Astrocyte of the hippocampus (primary cell): ENCODE results near the gene PLEKHA1.

ENCODE experiments used
- DNase-seq: peaks from one replicate; pipeline ENCODE4 v3.0.0; 2011; ENCODE audit warnings: low read depth, low spot score

PLEKHA1 gene

DNA sequence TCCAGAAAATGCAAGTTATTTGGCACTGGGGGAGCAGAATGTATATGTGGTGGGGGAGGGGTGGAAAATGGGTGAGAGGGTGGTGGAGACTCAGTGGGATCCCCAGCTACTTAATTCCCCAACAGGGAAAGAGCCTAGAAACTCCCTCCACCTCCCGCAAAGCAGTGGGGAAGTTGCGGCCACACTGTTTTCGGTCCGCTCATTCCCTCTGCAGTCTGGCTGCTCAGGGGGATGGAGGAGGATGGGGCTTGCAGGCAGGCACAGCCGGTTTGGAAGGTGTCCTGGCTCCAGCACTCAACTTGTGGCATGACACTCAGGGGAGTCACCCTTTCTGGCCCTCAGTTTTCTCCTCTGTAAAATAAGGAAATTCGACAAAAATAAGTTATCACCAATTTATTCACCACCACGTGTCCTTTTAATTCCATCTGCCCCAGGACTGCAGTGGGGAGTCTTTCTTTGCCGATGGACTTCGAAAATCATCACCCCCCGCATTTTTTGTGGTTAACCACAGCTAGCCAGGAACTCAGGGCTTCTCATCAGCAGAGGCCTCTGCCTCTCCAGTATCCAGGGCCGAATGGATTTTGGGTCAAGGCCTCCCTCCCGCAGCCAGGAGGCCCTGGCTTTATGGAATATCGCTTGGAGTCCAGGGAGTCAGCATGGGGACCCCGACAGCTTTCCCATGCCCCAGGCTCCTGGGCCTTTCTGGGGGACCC lies 85.2 kb downstream of the PLEKHA1 start:
- DNase-seq = peak; percentile 74

- peak; percentile 37 for DNase-seq
Observed at GRCh38 chr10:122460891-122461293, 86.4 kb downstream of the PLEKHA1 start.

GRCh38 chr10:122461367-122461728 lies 86.8 kb downstream of the PLEKHA1 start, which contains the start of gene HTRA1:
TSS of gene HTRA1 (plus strand) at chr10:122461553. CDS start at chr10:122461653, 100 bp downstream.
- peak; percentile 91 for DNase-seq

DNA sequence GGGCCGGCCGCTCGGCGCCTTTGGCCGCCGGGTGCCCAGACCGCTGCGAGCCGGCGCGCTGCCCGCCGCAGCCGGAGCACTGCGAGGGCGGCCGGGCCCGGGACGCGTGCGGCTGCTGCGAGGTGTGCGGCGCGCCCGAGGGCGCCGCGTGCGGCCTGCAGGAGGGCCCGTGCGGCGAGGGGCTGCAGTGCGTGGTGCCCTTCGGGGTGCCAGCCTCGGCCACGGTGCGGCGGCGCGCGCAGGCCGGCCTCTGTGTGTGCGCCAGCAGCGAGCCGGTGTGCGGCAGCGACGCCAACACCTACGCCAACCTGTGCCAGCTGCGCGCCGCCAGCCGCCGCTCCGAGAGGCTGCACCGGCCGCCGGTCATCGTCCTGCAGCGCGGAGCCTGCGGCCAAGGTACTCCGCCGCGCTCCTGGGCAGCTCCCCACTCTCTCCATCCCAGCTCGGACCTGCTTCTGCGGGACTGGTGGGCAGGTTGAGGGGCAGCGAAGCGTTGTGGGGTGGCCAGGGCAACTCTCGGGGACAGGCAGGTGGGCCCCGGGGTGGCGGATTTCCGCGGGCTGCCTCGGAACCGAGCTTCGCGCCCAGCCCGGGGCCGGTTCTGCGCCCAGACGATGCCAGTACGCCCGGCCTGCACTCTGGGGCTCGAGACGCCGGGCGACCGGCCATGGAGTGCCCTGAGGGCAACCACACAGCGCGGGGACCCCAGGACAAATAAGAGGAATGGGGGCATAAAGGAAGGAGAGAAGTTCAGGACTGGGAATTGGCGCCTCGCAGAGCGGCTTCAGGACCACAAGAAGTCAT lies 87.4 kb downstream of the PLEKHA1 start:
- DNase-seq = peak; percentile 71

GRCh38 chr10:122462533-122463465 lies 88.3 kb downstream of the PLEKHA1 start:
- DNase-seq = peak; percentile 68

GRCh38 chr10:122463466-122464249 lies 89.2 kb downstream of the PLEKHA1 start:
- no peak for DNase-seq

DNA sequence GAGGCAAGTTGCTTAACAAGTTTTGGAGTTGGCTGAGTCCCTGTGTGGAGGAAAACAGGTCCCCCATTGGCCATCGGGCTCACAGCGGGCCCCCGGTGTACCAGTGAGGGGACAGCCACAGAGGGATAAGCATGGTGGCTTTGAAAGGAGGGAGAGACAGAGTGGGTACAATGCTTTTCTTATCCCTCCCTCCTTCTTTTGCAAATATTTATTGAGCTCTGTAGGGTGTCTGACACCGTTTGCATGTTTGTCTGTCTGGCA lies 89.7 kb downstream of the PLEKHA1 start:
- no peak for DNase-seq

- no peak for DNase-seq
Observed at GRCh38 chr10:122464586-122464985, 90.1 kb downstream of the PLEKHA1 start.

- no peak for DNase-seq
Observed at GRCh38 chr10:122465401-122466040, 91.0 kb downstream of the PLEKHA1 start.

- DNase-seq = no peak
Observed at GRCh38 chr10:122466951-122467381, 92.5 kb downstream of the PLEKHA1 start.

- DNase-seq = no peak
Observed at GRCh38 chr10:122467701-122468100, 93.2 kb downstream of the PLEKHA1 start.

GRCh38 chr10:122468307-122468925 lies 93.9 kb downstream of the PLEKHA1 start:
- DNase-seq = no peak

GRCh38 chr10:122468926-122469781 lies 94.6 kb downstream of the PLEKHA1 start:
- DNase-seq = peak; percentile 67

GRCh38 chr10:122469848-122470247 lies 95.3 kb downstream of the PLEKHA1 start:
- no peak for DNase-seq

DNA sequence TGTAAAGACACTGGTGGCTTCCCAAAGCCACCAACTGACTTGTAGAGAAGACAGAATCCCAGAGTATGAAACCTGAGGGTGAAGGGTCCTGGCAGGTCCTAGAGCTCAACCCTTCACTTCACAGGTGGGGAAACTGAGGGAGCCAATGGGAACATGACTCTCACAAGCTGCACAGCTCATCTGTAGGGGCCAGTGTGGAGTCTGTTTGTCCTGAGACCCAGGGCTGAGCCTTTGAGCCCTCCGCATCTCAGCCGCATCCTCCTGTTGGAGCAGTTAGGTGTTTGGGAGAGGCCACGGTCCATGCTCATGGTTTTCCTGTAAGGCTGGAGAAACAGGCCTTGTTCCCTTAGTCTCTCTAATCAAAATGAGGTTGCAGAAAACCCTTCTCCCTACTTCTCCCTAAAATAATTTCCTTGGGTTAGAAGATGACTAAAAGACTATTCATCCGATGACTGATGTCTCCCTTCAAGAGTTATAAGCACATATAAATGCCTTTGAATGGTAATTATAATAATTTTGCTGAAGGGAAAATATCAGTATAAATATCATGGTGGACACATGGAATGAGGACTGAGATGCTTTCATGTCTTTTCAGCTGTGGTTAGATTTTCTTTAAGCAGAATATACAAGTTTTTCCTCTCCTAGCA lies 97.1 kb downstream of the PLEKHA1 start:
- no peak for DNase-seq

- DNase-seq = no peak
Observed at GRCh38 chr10:122473116-122473515, 98.6 kb downstream of the PLEKHA1 start.

DNA sequence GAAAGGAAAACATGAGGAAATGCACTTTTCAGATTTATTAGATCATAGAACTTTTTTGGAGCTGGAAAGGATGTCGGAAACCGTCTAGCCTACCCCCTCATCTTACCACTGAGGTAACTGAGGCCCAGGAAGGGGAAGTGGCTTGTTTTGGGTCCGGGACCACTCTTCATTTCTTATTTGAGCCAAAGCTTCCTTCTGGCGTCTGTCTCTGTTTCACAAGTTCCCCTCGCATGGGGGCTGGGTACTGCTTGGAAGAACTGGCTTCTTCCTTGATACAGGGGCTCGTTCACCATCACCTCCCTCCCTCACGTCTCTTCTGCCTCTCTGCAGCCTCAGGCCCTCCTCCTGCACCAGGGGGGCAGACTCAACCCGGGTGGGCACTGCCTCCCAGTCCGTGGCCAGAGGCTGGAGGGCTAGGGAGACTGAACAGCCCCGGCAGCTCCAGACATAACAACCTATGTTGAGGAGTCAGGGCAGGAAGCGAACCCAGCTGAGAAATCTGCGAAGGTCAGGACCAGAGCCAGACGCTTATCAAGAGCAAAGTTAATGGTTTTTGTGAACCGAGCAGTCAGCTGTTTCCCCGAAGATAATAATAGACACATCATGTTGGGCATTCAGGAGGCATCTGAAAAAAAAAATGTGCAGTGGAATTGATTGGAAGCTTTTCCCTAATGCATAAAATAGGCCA lies 99.8 kb downstream of the PLEKHA1 start:
- DNase-seq = no peak

GRCh38 chr10:122475100-122475499 lies 100.6 kb downstream of the PLEKHA1 start:
- peak; percentile 53 for DNase-seq
